Measurements from ENCODE around the gene MZB1. TPM values are rescaled to one million over a fixed set of nuclear protein-coding genes. Genes with fewer than 3 reads are reported as not detected.
"Not testable (repeated sequence)": the region's sequence is repeated elsewhere in the genome, so short reads cannot be mapped to it uniquely, and the experiment has no call there.

The MZB1 gene
- total and polyA plus RNA-seq, 8 donors, result 0.28 to 11.6 (median 0.67) TPM; not detected in 3

DNA sequence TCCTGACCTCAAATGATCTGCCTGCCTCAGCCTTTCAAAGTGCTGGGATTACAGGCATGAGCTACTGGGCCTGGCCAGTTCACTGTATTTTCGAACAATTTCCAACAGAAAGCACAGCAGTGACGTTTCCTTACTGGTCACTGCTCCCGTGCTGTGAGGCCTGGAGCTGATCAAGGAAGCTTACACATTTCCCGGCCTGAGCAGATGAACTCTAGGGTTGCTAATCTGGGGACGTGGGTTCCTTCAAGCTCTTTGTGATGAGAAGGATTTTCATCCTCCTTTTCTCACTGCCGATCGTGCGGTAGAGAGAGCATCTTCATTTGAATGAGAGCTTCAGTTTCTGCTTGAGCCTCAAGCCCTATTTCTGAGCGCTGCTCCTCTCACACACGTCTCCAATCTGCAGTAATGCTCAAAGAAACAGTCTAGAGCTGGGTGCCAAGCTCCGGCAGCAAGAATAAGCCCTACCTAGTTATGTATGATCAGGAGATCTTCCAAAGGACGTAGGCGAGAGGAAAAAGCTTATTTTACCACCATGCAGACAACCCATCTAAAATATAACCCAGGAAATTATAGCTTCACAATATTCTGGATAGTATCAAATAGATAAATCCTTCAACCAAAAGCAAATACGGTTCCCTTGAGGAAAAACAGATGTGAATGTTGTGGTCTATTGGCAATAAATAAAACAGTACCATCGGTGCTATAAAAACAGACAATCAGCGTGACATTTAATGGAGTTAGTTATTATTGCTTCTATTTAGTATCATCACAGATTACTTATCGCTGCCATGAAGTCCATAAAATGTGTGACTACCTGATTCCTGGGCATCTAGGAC lies 21.5 kb upstream of the MZB1 start:
- Histone ChIP-seq H3K4me1 (no peaks in the 10 kb centered on the region), H3K36me3 (no peaks in the 10 kb centered on the region), H3K27me3 (no peaks in the 10 kb centered on the region), H3K27ac (peak overlapping the region in 1 of 4 donors; percentile 22), H3K9me3 (no peaks in the 10 kb centered on the region), H3K4me3 (no peak overlapping the region)
- DNase-seq, result no peak
- WGBS, 2 donors, result 78 to 85% methylated on average over 17 of the region's 17 CpGs
- TF ChIP-seq, protein P1, sequence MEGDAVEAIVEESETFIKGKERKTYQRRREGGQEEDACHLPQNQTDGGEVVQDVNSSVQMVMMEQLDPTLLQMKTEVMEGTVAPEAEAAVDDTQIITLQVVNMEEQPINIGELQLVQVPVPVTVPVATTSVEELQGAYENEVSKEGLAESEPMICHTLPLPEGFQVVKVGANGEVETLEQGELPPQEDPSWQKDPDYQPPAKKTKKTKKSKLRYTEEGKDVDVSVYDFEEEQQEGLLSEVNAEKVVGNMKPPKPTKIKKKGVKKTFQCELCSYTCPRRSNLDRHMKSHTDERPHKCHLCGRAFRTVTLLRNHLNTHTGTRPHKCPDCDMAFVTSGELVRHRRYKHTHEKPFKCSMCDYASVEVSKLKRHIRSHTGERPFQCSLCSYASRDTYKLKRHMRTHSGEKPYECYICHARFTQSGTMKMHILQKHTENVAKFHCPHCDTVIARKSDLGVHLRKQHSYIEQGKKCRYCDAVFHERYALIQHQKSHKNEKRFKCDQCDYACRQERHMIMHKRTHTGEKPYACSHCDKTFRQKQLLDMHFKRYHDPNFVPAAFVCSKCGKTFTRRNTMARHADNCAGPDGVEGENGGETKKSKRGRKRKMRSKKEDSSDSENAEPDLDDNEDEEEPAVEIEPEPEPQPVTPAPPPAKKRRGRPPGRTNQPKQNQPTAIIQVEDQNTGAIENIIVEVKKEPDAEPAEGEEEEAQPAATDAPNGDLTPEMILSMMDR (IDR thresholded peaks at IDR 0.05), result no peak
- peak in 1 of 4 donors; percentile 12 for ATAC-seq
- no peak for FAIRE-seq
- intact Hi-C loops (cut with DNase I), result no loop called here

DNA sequence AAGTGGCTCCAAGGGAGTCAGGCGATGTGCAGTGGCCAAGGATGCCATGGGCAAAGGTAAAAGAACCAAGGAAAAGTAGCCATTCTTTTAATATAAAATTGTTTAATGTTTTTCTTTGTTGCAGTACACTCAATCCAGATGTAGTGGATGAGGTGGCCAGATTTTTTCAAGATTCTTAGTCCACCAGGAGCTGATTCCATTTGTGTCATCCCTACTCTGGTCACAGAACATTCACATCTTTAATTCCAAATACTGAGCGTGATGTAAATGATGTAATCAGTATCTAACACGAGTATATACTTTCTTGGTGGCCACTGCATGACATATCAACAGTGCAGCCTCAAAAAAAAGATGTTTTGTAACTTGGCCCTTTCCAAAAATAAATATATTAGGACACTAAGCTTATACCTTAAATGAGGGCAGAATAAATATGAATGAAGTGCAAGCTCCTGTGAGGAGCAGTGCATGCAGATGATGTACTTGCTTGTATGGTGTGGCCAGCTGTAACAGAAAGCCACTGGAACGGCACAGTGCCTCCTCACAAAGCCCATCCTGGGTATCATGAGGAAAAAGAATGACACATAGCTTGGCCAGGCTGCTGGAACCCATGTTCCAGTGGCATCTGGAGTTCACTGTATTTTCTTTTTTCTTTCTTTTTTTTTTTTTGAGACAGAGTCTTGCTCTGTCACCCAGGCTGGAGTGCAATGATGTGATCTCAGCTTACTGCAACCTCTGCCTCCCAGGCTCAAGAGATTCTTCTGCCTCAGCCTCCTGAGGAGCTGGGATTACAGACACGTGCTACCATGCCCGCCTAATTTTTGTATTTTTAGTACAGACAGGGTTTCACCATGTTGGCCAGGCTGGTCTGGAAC lies 20.6 kb upstream of the MZB1 start:
- H3K9me3 ChIP-seq, result no peaks in the 10 kb centered on the region
- ATAC-seq (no peak), DNase-seq (no peak), FAIRE-seq (no peak)
- no peaks in the 10 kb centered on the region for H3K27me3 ChIP-seq
- no peak overlapping the region for H3K27ac ChIP-seq
- H3K4me3 ChIP-seq, result no peak overlapping the region
- TF ChIP-seq, protein P1 (IDR thresholded peaks at IDR 0.05), result no peak
- H3K36me3 ChIP-seq, result no peaks in the 10 kb centered on the region
- intact Hi-C loops (cut with DNase I), result no loop called here
- H3K4me1 ChIP-seq, result no peaks in the 10 kb centered on the region
- WGBS, 2 donors, result 69 to 80% methylated on average over 6 of the region's 6 CpGs

DNA sequence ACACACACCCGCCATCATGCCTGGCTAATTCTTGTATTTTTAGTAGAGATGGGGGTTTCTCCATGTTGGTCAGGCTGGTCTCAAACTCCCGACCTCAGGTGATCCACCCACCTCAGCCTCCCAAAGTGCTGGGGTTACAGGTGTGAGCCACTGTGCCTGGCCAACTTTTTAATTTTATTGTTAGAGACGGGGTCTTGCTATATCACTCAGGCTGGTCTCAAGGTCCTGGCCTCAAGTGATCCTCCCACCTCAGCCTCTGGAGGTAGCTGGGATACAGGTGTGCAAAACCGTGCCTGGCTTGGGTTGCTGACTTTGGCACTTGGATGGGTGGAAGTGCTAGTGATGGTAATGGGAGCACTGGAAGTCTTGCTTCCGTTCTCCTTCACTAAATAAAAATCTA lies 19.4 kb upstream of the MZB1 start:
- H3K36me3 ChIP-seq; FAIRE-seq; ATAC-seq; DNase-seq; H3K4me1 ChIP-seq; H3K27ac ChIP-seq; intact Hi-C loops (cut with DNase I); H3K9me3 ChIP-seq; H3K4me3 ChIP-seq; H3K27me3 ChIP-seq: not testable (repeated sequence)
- WGBS, 2 donors, result 80 to 94% methylated on average over 5 of the region's 5 CpGs

DNA sequence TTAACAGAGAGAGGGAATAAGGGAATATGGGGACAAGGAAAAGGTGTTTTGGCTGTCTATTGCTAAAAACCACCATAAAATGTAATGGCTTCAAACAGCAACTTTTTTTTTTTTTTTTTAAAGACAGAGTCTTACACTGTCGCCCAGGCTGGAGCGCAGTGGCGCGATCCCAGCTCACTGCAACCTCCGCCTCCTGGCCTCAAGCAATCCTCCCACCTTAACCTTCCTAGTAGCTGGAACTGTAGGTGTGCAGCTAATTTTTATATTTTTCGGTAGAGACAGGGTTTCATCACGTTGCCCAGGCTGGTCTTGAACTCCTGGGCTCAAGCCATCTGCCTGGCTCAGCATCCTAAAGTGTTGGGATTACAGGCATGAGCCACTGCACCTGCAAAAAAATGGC lies 18.5 kb upstream of the MZB1 start:
- 90 to 96% methylated on average over 7 of the region's 7 CpGs for WGBS, 2 donors
- no peak overlapping the region for H3K27ac ChIP-seq
- no peaks in the 10 kb centered on the region for H3K9me3 ChIP-seq
- H3K36me3 ChIP-seq, result no peaks in the 10 kb centered on the region
- H3K27me3 ChIP-seq, result no peaks in the 10 kb centered on the region
- ATAC-seq (no peak), DNase-seq (no peak), FAIRE-seq (no peak)
- H3K4me3 ChIP-seq, result no peak overlapping the region
- peaks cover 0 to 5% (median 0%) of the 10 kb centered on the region in 3 donors for H3K4me1 ChIP-seq
- TF ChIP-seq, protein P1 (IDR thresholded peaks at IDR 0.05), result no peak
- intact Hi-C loops (cut with DNase I), result no loop called here

DNA sequence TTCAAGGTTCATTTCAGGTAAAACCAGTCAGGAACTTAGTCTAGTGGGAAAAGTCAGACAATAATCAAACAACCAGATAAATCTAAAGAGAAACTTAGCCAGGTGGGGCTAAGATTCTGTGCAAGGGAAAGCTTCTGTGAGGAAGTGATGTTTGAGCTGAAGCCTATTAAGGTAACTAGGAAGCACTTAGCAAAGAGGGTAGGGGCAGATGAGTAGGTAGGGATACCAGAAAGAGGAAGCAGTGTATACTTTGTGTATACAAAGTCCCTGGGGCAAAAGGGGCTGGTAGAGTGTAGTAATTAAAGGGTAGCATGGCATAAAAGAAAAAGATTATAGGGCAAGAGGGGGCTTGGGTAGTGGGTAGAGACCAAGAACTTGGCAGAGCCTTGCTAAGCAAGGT lies 17.8 kb upstream of the MZB1 start:
- Histone ChIP-seq H3K4me3 (no peak overlapping the region), H3K27ac (no peak overlapping the region), H3K36me3 (no peaks in the 10 kb centered on the region), H3K9me3 (no peaks in the 10 kb centered on the region), H3K27me3 (no peaks in the 10 kb centered on the region), H3K4me1 (peaks cover 0 to 5% (median 0%) of the 10 kb centered on the region in 3 donors)
- FAIRE-seq (no peak), ATAC-seq (no peak), DNase-seq (no peak)
- intact Hi-C loops (cut with DNase I), result no loop called here
- TF ChIP-seq, protein P1 (IDR thresholded peaks at IDR 0.05), result no peak

Data from pancreas (tissue), 10 donors.